Measurements from ENCODE around the gene POM121L12.

GRCh38 chr7:53048638-53049037 lies 13.2 kb downstream of the POM121L12 start:
- no peak for TF ChIP-seq EZH2 (IDR thresholded peaks at IDR 0.05; ENCODE audit: low read length, missing control alignments)
- TF ChIP-seq, protein P1, sequence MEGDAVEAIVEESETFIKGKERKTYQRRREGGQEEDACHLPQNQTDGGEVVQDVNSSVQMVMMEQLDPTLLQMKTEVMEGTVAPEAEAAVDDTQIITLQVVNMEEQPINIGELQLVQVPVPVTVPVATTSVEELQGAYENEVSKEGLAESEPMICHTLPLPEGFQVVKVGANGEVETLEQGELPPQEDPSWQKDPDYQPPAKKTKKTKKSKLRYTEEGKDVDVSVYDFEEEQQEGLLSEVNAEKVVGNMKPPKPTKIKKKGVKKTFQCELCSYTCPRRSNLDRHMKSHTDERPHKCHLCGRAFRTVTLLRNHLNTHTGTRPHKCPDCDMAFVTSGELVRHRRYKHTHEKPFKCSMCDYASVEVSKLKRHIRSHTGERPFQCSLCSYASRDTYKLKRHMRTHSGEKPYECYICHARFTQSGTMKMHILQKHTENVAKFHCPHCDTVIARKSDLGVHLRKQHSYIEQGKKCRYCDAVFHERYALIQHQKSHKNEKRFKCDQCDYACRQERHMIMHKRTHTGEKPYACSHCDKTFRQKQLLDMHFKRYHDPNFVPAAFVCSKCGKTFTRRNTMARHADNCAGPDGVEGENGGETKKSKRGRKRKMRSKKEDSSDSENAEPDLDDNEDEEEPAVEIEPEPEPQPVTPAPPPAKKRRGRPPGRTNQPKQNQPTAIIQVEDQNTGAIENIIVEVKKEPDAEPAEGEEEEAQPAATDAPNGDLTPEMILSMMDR (conservative IDR thresholded peaks at IDR 0.05 in 1 of 2, IDR thresholded peaks at IDR 0.05 in 1 of 2; ENCODE audit: low read depth in 1 of 2, low read length in 2 of 2) = no peak

Data from fibroblast of lung (primary cell).